Measurements from ENCODE around the gene AKR1C8. TPM values are rescaled to one million over a fixed set of nuclear protein-coding genes. Genes with fewer than 3 reads are reported as not detected.
"Not testable (repeated sequence)": the region's sequence is repeated elsewhere in the genome, so short reads cannot be mapped to it uniquely, and the experiment has no call there.

The AKR1C8 gene
- total and polyA plus RNA-seq, 7 donors: not detected

DNA sequence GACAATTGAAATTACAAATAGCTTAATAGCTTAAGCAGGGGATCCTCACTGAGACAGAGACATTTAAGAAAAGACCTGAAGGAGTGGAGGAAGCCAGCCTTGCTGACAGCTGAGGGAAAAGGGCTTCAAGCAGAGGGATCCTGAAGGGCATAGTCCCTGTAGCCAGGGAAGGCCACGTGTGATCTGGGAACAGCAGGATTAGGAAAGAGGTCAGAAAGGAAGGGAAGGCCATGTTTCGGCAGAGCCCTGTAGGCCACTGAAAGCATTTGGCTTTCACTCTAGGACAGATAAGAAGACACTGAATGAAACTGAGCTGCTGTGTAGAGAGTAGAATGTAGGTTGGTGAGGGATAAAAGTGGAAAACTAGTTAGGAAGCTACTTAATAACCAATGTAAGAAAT, 3.4 kb upstream of the AKR1C8 start:
- H3K36me3 ChIP-seq: no peaks in the 10 kb centered on the region
- no peaks in the 10 kb centered on the region for H3K27me3 ChIP-seq
- intact Hi-C loops (cut with DNase I): no loop called here
- H3K4me3 ChIP-seq: no peak overlapping the region
- 80 to 86% methylated on average over 2 of the region's 2 CpGs for WGBS, 2 donors
- TF ChIP-seq CTCF (IDR thresholded peaks at IDR 0.05): no peak
- no peak for TF ChIP-seq POLR2AphosphoS5 (IDR thresholded peaks at IDR 0.05)
- no peak for TF ChIP-seq POLR2A (IDR thresholded peaks at IDR 0.05)
- no peak overlapping the region for H3K27ac ChIP-seq
- H3K9me3 ChIP-seq: no peaks in the 10 kb centered on the region
- no peaks in the 10 kb centered on the region for H3K4me1 ChIP-seq
- no peak for DNase-seq

DNA sequence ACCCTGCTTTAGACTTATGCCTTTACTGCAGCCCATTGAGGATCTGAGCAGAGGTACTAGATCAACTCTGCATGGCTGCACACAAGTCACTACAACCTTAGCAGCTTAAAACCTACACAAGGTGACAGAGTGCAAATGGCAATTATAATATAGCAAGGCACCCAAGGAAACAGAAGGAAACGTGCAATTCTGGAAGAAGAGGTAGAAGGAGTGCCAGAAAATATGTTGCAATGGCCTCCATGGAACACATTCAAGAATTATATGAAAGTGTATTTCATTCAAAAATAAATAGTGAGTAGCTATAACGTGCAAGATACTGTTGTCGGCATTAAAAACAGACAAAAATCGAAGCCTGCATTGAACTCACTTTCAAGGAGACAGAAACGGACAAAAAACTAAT, 2.9 kb upstream of the AKR1C8 start:
- no peaks in the 10 kb centered on the region for H3K27me3 ChIP-seq
- DNase-seq: no peak
- 83 to 88% methylated on average over 5 of the region's 5 CpGs for WGBS, 2 donors
- intact Hi-C loops (cut with DNase I): no loop called here
- no peaks in the 10 kb centered on the region for H3K36me3 ChIP-seq
- no peak overlapping the region for H3K4me3 ChIP-seq
- H3K4me1 ChIP-seq: no peaks in the 10 kb centered on the region
- no peaks in the 10 kb centered on the region for H3K9me3 ChIP-seq
- TF ChIP-seq POLR2A (IDR thresholded peaks at IDR 0.05): no peak
- TF ChIP-seq EP300 (IDR thresholded peaks at IDR 0.05): no peak
- no peak for TF ChIP-seq CTCF (IDR thresholded peaks at IDR 0.05)
- TF ChIP-seq POLR2AphosphoS5 (IDR thresholded peaks at IDR 0.05): no peak
- no peak overlapping the region for H3K27ac ChIP-seq

DNA sequence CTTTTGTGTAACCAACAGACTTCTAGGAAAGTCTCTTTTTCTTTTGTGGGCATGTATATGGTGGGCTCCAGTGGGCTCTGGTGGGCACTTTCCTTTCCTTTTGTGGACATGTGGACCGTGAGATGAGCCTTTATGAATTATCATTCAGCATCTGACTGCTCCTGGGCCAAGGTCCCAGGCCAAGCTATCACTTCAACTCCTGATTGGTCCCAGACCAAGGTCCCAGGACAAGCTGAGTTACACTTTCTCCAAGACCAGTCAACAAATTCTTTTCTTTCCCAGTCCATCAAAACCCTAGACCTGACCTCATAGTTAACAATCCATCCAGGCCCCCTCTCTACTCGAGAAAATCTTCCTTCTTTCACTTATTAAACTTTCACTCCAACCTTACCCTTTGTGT, 1.0 kb downstream of the AKR1C8 start:
- Histone ChIP-seq H3K9me3 (no peaks in the 10 kb centered on the region), H3K4me3 (no peak overlapping the region), H3K4me1 (no peaks in the 10 kb centered on the region), H3K27ac (no peak overlapping the region), H3K27me3 (no peaks in the 10 kb centered on the region), H3K36me3 (no peaks in the 10 kb centered on the region)
- DNase-seq: no peak
- 79 to 89% methylated on average over 2 of the region's 2 CpGs for WGBS, 2 donors
- intact Hi-C loops (cut with DNase I): no loop called here
- no peak for TF ChIP-seq POLR2AphosphoS5 (IDR thresholded peaks at IDR 0.05)
- TF ChIP-seq CTCF (IDR thresholded peaks at IDR 0.05): no peak
- no peak for TF ChIP-seq EP300 (IDR thresholded peaks at IDR 0.05)

DNA sequence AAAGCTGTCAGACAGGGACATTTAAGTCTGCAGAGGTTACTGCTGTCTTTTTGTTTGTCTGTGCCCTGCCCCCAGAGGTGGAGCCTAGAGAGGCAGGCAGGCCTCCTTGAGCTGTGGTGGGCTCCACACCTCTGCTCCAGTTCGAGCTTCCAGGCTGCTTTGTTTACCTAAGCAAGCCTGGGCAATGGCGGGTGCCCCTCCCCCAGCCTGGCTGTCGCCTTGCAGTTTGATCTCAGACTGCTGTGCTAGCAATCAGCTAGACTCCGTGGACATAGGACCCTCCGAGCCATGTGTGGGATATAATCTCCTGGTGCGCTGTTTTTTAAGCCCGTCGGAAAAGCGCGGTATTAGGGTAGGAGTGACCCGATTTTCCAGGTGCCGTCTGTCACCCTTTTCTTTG, 4.4 kb downstream of the AKR1C8 start:
- H3K4me3 ChIP-seq; H3K4me1 ChIP-seq; H3K27ac ChIP-seq; DNase-seq; H3K36me3 ChIP-seq; H3K9me3 ChIP-seq; H3K27me3 ChIP-seq; intact Hi-C loops (cut with DNase I): not testable (repeated sequence)
- WGBS, 2 donors: 91 to 92% methylated on average over 12 of the region's 12 CpGs

- H3K27me3 ChIP-seq; H3K4me3 ChIP-seq; DNase-seq; H3K9me3 ChIP-seq; H3K4me1 ChIP-seq; intact Hi-C loops (cut with DNase I); H3K27ac ChIP-seq; H3K36me3 ChIP-seq: not testable (repeated sequence)
- 93 to 97% methylated on average over 3 of the region's 3 CpGs for WGBS, 2 donors
Measured at GRCh38 chr10:5175581-5175980, 9.4 kb downstream of the AKR1C8 start.

GRCh38 chr10:5168897-5169420, 16.0 kb downstream of the AKR1C8 start:
- Histone ChIP-seq H3K27ac (no peak overlapping the region), H3K9me3 (peaks cover 10 to 19% (median 13%) of the 10 kb centered on the region in 4 donors), H3K4me3 (no peak overlapping the region), H3K36me3 (no peaks in the 10 kb centered on the region), H3K27me3 (no peaks in the 10 kb centered on the region), H3K4me1 (no peaks in the 10 kb centered on the region)
- no peak for TF ChIP-seq POLR2A (IDR thresholded peaks at IDR 0.05)
- no peak for TF ChIP-seq EP300 (IDR thresholded peaks at IDR 0.05)
- no peak for TF ChIP-seq POLR2AphosphoS5 (IDR thresholded peaks at IDR 0.05)
- no peak for TF ChIP-seq CTCF (IDR thresholded peaks at IDR 0.05)
- WGBS, 2 donors: 41 to 57% methylated on average over 5 of the region's 5 CpGs
- no peak for DNase-seq
- intact Hi-C loops (cut with DNase I): no loop called here
